HL-60 (cell line): Measurements from ENCODE around the gene IQCE.
A peak's percentile ranks its signal among the peaks of the same experiment; 100 is the strongest.

Experiments
- DNase-seq, 2 experiments: peaks; one replicate each; pipeline ENCODE4 v3.0.0-alpha.2; 2010 to 2020; ENCODE audit warnings: low read depth in 1 of 2, low spot score in 1 of 2
- H3K27ac ChIP-seq: fragments of 250-450 bp; sonication (Bioruptor Pico); replicated peaks from 2 replicates; pipeline ENCODE4 v1.5.1; 2020; ENCODE audit warnings: mild to moderate bottlenecking, moderate library complexity
- H3K27me3 ChIP-seq: fragments of 250-450 bp; sonication (Bioruptor Pico); 2 replicates; pipeline ENCODE4 v1.5.1; 2021; ENCODE audit warnings: mild to moderate bottlenecking, moderate library complexity; ENCODE audit not compliant: insufficient read depth, poor library complexity, severe bottlenecking
- H3K4me3 ChIP-seq: replicated peaks from 2 replicates; pipeline ENCODE4 v1.5.1; 2011; ENCODE audit warnings: mild to moderate bottlenecking, control low read depth, low read length; ENCODE audit not compliant: insufficient read depth
- GABPA ChIP-seq: IDR thresholded peaks from 2 replicates; pipeline ENCODE4 v1.6.1; 2012; ENCODE audit warnings: low read depth
- POLR2AphosphoS5 ChIP-seq: IDR thresholded peaks from 2 replicates; pipeline ENCODE4 v1.6.1; 2012; ENCODE audit warnings: low read depth
- SPI1 ChIP-seq: IDR thresholded peaks from 2 replicates; pipeline ENCODE4 v1.6.1; 2012; ENCODE audit warnings: low read depth, mild to moderate bottlenecking, borderline replicate concordance
- TF ChIP-seq, protein P1 (sequence below): IDR thresholded peaks from 2 replicates; pipeline ENCODE4 v1.6.1; 2012; ENCODE audit warnings: low read depth; ENCODE audit not compliant: insufficient replicate concordance
- TF ChIP-seq, protein P2 (sequence below): IDR thresholded peaks from one replicate; pipeline ENCODE4 v1.5.1; 2011; ENCODE audit warnings: low read length, control low read depth, inconsistent platforms; ENCODE audit not compliant: insufficient read depth

The IQCE gene

DNA sequence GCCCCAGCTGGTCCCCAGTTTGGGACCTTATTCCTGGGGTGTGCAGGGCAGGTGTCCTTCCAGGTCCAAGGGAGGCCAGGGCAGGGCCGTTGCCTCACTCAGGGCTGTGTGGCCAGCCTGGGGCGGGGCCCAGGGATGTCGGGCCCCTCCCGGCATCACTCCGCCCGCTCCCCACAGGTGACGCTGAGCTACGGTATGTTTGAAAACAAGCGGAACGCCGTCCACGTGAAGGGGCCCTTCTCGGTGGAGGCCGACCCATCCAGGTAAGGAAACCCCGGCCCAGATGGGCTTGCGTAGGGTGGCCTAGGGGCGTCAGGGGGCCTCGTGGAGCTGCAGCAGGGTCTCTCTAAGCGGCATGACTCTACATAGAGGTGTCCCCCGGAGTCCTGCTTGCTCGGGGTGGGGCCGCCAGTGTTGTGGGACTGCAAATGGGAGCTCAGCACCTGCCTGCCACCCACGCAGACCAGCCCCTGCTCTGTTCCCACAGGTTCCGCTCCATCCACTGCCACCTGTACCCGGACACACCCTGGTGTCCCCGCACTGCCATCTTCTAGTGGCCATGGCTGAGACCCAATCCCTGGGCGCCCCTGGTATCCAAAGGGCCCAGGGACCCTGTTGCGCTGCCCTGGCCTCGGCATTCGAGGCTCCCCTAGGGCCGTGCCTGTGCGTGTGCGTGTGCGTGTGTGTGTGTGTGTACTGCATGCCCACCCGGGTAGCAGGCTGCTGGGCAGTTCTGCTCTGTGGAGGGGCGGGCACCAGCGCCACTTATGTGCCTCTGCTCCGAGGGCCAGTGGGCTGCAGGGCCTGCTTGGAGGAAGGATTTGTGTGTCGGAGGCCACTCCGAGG lies 31.9 kb upstream of the IQCE start:
- Histone ChIP-seq H3K27ac (peak overlapping the region; percentile 97; the same call in 1 of the 2 replicates), H3K4me3 (no peak overlapping the region), H3K27me3 (no peaks in the 10 kb centered on the region)
- DNase-seq, result no peak
- TF ChIP-seq, protein P1, sequence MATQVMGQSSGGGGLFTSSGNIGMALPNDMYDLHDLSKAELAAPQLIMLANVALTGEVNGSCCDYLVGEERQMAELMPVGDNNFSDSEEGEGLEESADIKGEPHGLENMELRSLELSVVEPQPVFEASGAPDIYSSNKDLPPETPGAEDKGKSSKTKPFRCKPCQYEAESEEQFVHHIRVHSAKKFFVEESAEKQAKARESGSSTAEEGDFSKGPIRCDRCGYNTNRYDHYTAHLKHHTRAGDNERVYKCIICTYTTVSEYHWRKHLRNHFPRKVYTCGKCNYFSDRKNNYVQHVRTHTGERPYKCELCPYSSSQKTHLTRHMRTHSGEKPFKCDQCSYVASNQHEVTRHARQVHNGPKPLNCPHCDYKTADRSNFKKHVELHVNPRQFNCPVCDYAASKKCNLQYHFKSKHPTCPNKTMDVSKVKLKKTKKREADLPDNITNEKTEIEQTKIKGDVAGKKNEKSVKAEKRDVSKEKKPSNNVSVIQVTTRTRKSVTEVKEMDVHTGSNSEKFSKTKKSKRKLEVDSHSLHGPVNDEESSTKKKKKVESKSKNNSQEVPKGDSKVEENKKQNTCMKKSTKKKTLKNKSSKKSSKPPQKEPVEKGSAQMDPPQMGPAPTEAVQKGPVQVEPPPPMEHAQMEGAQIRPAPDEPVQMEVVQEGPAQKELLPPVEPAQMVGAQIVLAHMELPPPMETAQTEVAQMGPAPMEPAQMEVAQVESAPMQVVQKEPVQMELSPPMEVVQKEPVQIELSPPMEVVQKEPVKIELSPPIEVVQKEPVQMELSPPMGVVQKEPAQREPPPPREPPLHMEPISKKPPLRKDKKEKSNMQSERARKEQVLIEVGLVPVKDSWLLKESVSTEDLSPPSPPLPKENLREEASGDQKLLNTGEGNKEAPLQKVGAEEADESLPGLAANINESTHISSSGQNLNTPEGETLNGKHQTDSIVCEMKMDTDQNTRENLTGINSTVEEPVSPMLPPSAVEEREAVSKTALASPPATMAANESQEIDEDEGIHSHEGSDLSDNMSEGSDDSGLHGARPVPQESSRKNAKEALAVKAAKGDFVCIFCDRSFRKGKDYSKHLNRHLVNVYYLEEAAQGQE, result no peak

DNA sequence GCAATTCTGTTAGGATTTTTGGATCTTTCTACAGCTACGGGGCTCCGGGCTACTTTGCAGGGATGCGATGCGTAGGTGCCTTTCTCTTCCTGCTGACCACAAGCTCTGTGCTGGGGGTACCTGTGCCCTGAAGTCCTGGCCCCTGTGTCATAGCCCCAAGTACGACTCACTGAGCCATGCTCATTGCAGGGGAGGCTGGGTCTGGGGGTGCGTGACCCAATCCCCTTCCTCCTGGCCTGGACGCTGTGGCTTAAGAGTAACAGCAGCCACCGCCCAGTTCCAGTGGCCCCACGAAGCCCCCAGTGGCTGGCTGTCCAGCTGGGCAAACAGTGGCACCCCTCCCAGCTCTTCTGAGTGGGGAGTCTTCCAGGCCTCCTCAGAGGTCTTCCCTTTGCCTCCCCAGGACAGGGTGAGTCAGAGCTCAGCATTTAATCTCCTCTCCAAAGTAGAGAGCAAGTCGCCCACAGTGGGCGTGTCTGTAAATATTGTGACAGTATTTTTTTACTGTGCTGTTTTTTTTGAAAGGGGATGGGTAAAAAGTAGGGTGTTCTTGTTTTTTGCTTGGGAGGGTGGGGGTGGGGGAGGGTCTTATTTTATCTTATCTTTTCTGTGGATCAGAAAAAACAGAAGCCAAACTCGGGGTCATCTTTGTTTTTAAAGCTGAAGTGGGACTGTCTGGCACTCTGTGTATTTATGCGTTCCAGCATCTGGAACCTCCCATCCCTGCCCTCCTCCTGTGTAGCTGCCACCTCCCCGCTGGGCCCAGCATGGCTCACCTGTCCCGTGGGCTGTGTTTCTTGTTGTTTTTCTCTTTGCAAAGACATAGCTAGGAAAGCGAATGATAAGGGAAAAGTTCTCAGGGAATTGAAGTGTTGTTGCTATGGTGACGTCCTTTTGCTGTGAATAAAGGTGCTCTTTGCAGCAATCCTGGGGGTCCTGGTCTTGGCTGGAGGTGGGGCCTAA lies 31.0 kb upstream of the IQCE start:
- TF ChIP-seq GABPA, result no peak
- TF ChIP-seq, protein P1, result no peak
- TF ChIP-seq POLR2AphosphoS5, result no peak
- TF ChIP-seq SPI1, result no peak
- TF ChIP-seq, protein P2, sequence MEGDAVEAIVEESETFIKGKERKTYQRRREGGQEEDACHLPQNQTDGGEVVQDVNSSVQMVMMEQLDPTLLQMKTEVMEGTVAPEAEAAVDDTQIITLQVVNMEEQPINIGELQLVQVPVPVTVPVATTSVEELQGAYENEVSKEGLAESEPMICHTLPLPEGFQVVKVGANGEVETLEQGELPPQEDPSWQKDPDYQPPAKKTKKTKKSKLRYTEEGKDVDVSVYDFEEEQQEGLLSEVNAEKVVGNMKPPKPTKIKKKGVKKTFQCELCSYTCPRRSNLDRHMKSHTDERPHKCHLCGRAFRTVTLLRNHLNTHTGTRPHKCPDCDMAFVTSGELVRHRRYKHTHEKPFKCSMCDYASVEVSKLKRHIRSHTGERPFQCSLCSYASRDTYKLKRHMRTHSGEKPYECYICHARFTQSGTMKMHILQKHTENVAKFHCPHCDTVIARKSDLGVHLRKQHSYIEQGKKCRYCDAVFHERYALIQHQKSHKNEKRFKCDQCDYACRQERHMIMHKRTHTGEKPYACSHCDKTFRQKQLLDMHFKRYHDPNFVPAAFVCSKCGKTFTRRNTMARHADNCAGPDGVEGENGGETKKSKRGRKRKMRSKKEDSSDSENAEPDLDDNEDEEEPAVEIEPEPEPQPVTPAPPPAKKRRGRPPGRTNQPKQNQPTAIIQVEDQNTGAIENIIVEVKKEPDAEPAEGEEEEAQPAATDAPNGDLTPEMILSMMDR, result no peak
- H3K4me3 ChIP-seq, result no peak overlapping the region
- peak overlapping the region; percentile 97 for H3K27ac ChIP-seq
- H3K27me3 ChIP-seq, result no peaks in the 10 kb centered on the region
- peak; percentile 55 to 58 for DNase-seq

DNA sequence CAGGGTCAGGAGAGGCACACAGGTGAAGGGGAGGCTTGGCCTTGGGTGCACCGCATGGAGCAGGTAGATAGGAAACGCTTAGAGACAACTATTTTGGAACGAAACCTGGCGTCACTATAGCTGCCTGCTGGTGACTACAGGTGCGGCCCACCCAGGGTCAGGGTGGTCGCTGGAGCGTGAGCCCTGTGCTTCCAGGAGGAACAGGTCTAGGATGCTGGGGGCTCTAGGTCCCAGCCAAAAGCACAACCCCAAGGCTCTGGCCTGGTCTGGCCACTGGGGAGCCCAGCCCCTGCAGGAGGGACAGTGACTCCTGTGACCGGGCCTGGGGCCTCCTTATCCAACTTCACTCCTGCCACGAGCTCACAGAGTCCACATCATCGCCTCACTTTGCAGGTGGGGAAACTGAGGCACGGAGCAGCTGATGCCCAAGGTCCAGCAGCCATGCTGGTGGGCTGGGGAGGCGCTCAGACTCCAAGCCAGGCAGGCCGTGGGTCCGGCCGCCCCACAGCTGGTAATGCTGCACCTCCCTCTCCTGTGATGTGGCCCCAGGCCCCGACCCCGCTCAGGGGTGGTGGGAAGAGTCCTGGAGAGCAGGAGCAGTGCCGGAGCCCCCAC lies 30.2 kb upstream of the IQCE start:
- TF ChIP-seq, protein P2, result no peak
- TF ChIP-seq, protein P1, result no peak
- no peak for TF ChIP-seq GABPA
- Histone ChIP-seq H3K27me3 (no peaks in the 10 kb centered on the region), H3K27ac (peak overlapping the region; percentile 97), H3K4me3 (no peak overlapping the region)
- no peak for DNase-seq
